Nephron (organoid): ENCODE measurements around the gene GADD45B.
A peak's percentile ranks its signal among the peaks of the same experiment; 100 is the strongest.

Experiments used
- H3K27ac Mint-ChIP-seq, 3 experiments: 2 replicates each; pipeline ENCODE4 v1.8.0; 2020; ENCODE audit warnings: mixed read lengths in 3 of 3, mild to moderate bottlenecking in 2 of 3, moderate library complexity in 1 of 3
- H3K27me3 Mint-ChIP-seq: 2 replicates; pipeline ENCODE4 v1.8.0; 2021; ENCODE audit warnings: low read depth, mild to moderate bottlenecking, moderate library complexity, mixed read lengths
- H3K36me3 Mint-ChIP-seq: 2 replicates; pipeline ENCODE4 v1.8.0; 2020; ENCODE audit warnings: low read depth, mixed read lengths
- H3K4me1 Mint-ChIP-seq: 2 replicates; pipeline ENCODE4 v1.8.0; 2020; ENCODE audit warnings: mixed read lengths
- H3K4me3 Mint-ChIP-seq, 3 experiments: 2 replicates each; pipeline ENCODE4 v1.8.0; 2020; ENCODE audit warnings: mild to moderate bottlenecking in 3 of 3, mixed read lengths in 3 of 3, moderate library complexity in 2 of 3
- H3K9me3 Mint-ChIP-seq: 2 replicates; pipeline ENCODE4 v1.8.0; 2020; ENCODE audit warnings: mixed read lengths
- CTCF ChIP-seq, 3 experiments: fragments of 200-600 bp; sonication (generic); IDR thresholded peaks; one replicate each; pipeline ENCODE4 v1.5.0; 2021; ENCODE audit warnings: antibody characterized with exemption in 3 of 3; ENCODE audit not compliant: unreplicated experiment in 3 of 3

GADD45B gene

GRCh38 chr19:2441096-2441752 lies 34.7 kb upstream of the GADD45B start:
- H3K27me3 Mint-ChIP-seq, result no peaks in the 10 kb centered on the region
- peaks cover 18% of the 10 kb centered on the region for H3K36me3 Mint-ChIP-seq
- H3K27ac Mint-ChIP-seq, result no peak overlapping the region
- no peak overlapping the region for H3K4me3 Mint-ChIP-seq
- H3K9me3 Mint-ChIP-seq, result no peaks in the 10 kb centered on the region
- TF ChIP-seq CTCF (IDR thresholded peaks at IDR 0.05; ENCODE audit: unreplicated experiment in 3 of 3), result no peak
- peaks cover 2% of the 10 kb centered on the region for H3K4me1 Mint-ChIP-seq

- no peaks in the 10 kb centered on the region for H3K27me3 Mint-ChIP-seq
- H3K4me1 Mint-ChIP-seq, result peaks cover 14% of the 10 kb centered on the region
- no peak for TF ChIP-seq CTCF (IDR thresholded peaks at IDR 0.05; ENCODE audit: unreplicated experiment in 3 of 3)
Measured at GRCh38 chr19:2443116-2443784, 32.7 kb upstream of the GADD45B start.

GRCh38 chr19:2443785-2444182 lies 32.1 kb upstream of the GADD45B start:
- no peak overlapping the region for H3K27ac Mint-ChIP-seq
- H3K9me3 Mint-ChIP-seq, result no peaks in the 10 kb centered on the region

More at GRCh38 chr19:2443116-2443784, 32.7 kb upstream of the GADD45B start:
- Mint-ChIP-seq H3K27ac (no peak overlapping the region), H3K4me3 (no peak overlapping the region), H3K36me3 (peaks cover 18% of the 10 kb centered on the region), H3K9me3 (no peaks in the 10 kb centered on the region)

GRCh38 chr19:2444251-2445002 lies 31.5 kb upstream of the GADD45B start:
- H3K4me1 Mint-ChIP-seq, result peaks cover 14% of the 10 kb centered on the region
- no peaks in the 10 kb centered on the region for H3K9me3 Mint-ChIP-seq
- H3K4me3 Mint-ChIP-seq, result no peak overlapping the region
- H3K27me3 Mint-ChIP-seq, result no peaks in the 10 kb centered on the region
- H3K36me3 Mint-ChIP-seq, result peaks cover 18% of the 10 kb centered on the region
- H3K27ac Mint-ChIP-seq, result no peak overlapping the region
- TF ChIP-seq CTCF (IDR thresholded peaks at IDR 0.05; ENCODE audit: unreplicated experiment in 3 of 3), result no peak

More at GRCh38 chr19:2443785-2444182, 32.1 kb upstream of the GADD45B start:
- H3K27me3 Mint-ChIP-seq, result no peaks in the 10 kb centered on the region
- H3K36me3 Mint-ChIP-seq, result peaks cover 18% of the 10 kb centered on the region
- TF ChIP-seq CTCF (IDR thresholded peaks at IDR 0.05; ENCODE audit: unreplicated experiment in 3 of 3), result no peak
- H3K4me3 Mint-ChIP-seq, result no peak overlapping the region
- H3K4me1 Mint-ChIP-seq, result peaks cover 14% of the 10 kb centered on the region

GRCh38 chr19:2446381-2446780 lies 29.5 kb upstream of the GADD45B start:
- TF ChIP-seq CTCF (IDR thresholded peaks at IDR 0.05; ENCODE audit: unreplicated experiment in 3 of 3), result no peak

More at GRCh38 chr19:2446381-2446780, 29.5 kb upstream of the GADD45B start:
- Mint-ChIP-seq H3K9me3 (no peaks in the 10 kb centered on the region), H3K4me1 (peaks cover 14% of the 10 kb centered on the region), H3K4me3 (peak overlapping the region; percentile 24 to 43 (median 32)), H3K36me3 (peaks cover 21% of the 10 kb centered on the region), H3K27ac (peak overlapping the region in 2 of 3 experiments; percentile 85 to 88), H3K27me3 (no peaks in the 10 kb centered on the region)
